GM18526 (cell line): ENCODE data around the gene FCF1.

Source experiments
- POLR2A ChIP-seq: IDR thresholded peaks from 3 replicates; pipeline ENCODE4 v1.6.1; 2011; ENCODE audit not compliant: insufficient read length; ENCODE audit errors: extremely low read depth

FCF1 gene

DNA sequence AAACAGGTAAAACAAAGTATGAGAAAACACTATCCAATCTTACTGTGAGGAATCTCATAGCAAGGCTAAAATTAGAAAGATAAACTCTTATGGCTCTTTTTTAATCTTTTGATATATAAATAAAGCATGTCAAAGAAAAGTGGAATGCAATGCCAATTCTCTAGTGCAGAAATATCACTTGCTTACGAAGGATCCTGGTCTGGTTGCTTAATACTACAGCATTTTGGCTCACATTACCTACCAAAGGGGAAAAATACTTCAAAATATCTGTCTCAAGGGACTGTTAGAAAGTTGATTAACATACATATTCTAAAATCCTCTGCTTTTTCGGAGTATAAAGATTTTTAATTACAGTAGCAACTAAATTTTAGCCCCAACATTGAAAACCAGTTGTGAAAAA lies 21.5 kb upstream of the FCF1 start:
- no peak for TF ChIP-seq POLR2A

DNA sequence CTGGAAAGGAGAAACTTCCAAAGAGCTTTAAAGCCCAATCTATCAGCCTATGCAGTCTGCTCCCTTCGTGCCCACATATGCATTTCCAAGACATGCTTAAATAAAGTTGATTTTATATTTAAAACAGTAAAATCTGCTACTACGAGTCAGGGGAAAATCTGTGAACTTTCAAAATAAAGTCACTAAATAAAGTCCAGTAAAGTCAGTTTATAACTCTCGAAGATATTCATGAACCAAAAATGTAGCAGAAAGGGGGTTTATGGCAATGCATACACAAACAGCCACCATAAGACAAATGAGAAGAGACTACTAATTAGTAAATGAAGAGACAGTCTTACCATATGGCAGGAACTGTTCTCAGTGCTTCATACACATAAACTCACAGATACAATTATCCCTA lies 19.8 kb upstream of the FCF1 start:
- TF ChIP-seq POLR2A: no peak

DNA sequence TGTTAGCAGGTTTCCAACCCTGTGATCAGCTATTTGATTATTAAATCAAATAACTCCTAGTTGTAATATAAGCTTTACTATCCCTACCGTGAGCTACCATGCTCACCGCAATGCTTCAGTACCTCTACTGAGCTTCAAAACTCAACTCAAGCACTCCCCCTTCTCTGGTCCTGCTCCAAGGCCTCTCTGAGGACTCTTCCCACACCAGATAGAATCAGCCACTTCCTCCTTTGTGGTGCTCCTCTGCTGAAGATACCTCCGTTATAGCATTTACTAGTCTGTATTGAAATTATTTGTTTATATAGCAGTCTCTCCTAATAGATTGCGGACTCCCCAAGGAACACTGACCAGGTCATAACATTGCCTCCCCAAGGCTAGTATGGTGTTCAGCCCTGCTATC lies 17.5 kb upstream of the FCF1 start:
- no peak for TF ChIP-seq POLR2A

DNA sequence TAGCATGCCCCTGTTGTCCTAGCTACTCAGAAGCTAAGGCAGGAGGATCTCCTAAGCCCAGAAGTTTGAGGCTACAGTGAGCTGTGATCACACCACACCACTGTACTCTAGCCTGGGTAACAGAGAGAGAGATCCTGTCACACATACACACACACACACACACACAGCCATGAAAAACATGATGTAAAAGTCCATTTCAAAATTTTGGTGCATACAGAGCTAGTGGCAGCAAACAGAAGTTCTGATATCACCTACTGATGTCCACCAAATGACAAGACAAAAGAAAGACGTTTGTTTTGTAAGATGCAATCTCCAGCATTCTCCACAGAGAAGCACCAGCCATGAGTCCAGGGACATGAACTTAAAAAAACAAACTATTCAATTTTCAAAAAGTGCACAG lies 15.9 kb upstream of the FCF1 start:
- no peak for TF ChIP-seq POLR2A

DNA sequence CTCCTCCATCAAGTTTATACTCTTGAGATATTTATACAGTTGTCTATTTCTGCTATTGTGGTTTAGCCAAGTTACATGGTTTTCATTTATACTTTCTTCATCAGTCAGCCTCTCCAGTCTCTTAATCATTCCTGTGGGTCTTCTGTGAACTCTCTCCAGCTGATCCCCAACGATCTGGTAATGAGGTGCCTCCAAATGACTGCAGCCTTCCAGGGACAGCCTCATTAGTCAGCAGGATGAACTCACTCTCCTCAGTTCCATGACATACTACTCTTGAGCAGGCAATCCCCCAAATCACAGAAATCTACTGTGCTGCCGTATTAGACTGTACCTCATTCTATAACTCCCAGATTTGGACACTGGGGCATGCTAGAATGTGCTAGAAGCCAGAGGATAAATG lies 15.4 kb upstream of the FCF1 start:
- no peak for TF ChIP-seq POLR2A

DNA sequence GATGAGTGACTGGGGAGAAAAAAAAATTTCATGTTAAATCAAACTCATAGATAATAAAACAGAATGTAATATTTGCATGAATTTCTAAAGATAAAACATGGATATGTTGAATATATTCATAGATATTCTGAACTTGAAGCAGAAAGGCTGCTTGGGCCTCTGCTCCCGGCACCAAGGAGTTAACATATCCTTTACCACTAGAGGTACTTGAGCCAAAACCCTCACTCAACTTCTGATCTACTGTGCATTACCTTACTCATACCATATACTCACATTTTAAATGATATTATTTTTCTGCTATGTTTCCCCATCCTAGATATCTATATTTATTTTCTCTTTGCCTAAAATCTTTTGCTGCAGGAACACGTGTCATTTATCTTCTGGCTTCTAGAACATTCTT lies 15.0 kb upstream of the FCF1 start:
- no peak for TF ChIP-seq POLR2A

DNA sequence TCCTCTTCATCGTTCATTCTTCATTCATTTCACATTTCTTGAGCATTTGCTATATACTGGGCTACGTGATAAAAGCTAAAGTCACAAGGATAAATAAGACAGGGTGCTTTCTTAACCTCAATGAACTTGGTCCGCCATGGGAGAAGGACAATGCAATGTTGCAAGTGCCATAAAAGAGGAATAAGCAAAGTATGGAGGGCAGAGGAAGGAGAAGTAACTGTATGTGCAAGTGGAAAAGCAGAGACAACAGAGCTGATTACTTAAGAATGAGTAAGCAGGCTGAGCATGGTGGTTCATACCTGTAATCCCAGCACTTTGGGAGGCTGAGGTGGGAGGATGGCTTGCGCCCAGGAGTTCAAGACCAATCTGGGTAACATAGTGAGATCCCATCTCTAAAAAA lies 14.5 kb upstream of the FCF1 start:
- no peak for TF ChIP-seq POLR2A

DNA sequence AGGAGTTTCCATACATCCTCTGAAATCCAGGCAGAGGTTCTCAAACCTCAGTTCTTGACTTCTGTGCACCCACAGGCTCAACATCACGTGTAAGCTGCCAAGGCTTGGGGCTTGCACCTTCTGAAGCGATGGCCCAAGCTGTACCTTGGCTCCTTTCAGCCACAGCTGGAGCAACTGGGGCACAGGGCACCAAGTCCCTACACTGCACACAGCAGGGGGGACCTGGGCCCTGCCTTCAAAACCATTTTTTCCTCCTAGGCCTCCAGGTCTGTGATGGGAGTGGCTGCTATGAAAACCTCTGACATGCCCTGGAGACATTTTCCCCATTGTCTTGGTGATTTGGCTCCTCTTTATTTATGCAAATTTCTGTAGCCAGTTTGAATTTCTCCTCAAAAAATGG lies 10.7 kb upstream of the FCF1 start:
- TF ChIP-seq POLR2A: no peak

DNA sequence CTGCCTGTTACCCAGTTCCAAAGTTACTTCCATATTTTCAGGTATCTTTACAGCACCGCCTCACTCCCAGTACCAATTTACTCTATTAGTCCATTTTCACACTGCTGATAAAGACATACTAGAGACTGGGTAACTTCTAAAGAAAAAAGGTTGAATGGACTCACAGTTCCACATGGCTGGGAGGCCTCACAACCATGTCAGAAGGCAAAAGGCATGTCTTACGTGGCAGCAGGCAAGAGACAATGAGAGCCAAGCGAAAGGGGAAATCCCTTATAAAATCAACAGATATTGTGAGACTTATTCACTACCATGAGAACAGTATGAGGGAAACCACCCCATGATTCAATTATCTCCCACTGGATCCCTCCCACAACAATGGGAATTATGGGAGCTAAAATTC lies 9.9 kb upstream of the FCF1 start:
- TF ChIP-seq POLR2A: no peak

DNA sequence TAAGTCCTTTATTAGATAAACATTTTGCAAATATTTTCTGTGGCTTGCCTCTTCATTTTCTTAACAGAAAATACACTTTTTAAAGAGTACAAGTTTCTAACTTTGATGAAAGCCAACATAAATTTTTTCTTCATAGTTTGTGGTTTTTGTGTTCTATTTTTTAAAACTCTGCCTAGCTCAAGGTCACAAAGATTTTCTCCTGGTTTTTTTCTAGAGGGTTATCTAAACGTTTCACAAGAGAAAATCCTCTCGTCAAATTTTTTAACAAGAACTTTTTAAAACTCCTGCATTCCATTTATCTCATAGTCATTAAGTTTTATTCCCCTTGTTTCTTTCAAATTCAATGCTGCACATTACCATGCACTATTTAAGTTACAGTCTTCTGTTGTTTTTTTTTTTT lies 8.3 kb upstream of the FCF1 start:
- no peak for TF ChIP-seq POLR2A

DNA sequence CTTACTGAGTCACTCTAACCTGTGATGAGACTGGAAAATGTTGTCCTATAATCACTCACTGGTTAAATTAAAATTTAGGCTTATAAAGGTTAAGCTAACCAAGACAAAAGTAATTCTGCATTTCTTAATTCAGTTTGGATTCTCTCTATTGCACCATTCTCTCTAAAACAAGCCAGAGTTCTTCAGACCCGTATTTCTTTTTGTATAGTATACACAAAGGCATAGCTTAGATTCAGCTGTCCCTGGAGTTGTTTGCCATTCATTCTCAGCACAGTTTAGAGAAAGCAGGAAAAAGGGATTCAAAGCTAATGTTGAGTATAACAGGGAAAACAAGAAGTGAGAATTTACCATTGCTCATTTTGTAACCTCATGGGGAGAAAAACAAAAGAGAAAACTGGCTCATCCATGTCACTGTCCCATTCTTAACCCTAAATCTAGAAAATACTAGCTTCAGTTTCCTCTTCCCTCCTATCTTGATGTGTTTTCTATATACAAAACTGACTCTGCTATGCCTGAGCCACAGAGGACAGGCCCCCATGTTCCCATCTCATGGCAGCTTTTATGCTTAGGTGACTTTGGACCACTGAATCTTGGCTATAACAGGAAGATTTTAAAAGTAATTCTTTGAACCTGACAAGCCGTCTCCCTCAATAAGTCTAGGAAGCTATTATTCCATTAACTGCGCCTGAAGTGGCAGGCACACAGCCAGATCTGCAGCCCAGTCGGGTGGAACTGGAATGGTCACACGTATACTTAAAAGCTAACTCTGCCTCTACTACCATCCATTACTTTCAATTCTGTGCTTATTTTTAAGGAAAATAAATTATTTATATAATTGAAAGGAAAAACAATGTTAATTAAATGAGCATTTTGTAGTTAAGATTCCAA lies 7.1 kb upstream of the FCF1 start:
- no peak for TF ChIP-seq POLR2A

DNA sequence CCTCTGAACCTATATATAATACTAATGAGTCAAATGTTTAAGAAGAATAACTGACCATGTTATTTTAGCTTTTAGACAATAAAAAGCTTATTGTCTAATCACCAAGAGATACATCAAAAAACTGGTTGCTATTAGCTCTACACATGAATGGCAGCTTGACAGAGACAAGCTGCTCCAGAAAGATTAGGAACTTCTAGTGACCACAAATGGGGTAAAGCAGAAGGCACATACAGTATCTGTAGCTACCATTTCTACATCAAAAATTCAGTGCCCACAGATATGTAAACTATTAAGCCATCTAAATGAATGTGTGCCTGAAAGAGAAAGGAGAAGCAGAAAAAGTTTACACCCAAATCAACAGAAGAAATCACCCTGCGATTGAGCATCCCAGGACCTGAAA lies 2.5 kb upstream of the FCF1 start:
- TF ChIP-seq POLR2A: no peak

DNA sequence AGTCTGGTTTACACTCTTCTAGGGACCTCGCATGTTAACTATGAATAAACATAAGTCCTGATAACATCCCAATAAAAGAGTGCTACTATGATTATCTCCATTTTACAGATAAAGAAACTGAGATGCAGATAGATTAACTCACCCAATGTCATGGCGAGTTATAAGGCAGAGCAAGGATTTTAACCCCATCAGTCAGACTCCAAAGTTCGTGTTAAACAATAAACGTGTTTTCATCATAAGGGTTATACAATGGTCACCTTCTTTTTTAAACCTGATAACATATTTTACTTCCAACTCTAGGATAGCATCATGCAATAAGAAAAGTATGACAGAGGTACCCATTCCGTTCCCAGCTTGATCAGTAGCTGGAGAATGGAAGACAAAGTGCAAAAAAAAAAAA lies 1.3 kb upstream of the FCF1 start:
- TF ChIP-seq POLR2A: no peak

DNA sequence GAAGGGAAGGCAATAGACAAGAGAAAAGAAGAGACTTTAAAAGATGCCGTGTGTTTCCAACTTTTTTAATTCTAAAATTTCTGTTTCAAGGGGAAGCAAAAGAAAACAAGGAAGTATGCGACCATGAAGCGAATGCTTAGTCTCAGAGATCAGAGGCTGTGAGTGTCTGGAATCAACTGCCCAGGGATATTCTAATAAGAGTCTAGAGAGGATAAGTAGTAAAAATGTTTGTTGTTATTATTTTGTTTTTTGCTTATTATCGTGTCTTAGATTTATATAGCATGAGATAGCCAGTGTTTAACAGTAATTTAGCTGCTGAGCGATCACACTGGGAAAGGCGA lies 421 bp downstream of the FCF1 start:
- no peak for TF ChIP-seq POLR2A

DNA sequence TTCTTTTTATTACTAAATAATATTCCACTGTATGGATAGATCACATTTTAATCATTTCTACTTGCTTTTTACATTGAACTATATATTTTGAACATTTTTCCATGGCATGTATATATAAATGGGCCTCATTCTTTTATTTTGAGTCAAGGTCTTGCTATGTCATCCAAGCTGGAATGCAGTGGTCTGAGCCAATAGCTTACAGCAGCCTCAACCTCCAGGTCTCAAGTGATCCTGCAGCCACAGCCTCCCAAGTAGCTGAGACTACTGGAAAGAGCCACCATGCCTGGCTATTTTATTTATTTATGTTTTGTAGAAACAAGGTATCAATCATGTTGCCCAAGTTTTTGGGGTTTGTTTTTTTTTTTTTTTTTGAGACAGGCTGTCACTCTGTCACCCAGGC lies 7.6 kb downstream of the FCF1 start:
- no peak for TF ChIP-seq POLR2A

DNA sequence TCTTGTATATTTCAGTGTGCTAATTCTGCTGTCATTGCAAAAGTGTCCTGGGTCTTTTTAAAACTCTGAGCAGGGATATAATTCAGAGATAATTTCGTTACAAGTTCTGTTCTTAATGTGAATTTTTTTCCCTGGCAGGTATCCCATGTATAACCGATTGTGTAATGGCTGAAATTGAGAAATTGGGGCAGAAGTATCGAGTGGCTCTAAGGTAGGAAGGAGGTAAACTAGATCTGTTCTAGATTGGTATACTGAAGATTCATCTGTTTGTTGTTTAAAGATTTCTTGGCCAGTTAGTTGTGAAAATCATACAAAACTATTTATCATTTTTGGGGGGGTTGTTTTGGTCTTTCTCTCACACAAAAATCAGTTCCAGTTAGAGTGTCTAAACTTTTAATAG lies 10.2 kb downstream of the FCF1 start:
- TF ChIP-seq POLR2A: no peak

DNA sequence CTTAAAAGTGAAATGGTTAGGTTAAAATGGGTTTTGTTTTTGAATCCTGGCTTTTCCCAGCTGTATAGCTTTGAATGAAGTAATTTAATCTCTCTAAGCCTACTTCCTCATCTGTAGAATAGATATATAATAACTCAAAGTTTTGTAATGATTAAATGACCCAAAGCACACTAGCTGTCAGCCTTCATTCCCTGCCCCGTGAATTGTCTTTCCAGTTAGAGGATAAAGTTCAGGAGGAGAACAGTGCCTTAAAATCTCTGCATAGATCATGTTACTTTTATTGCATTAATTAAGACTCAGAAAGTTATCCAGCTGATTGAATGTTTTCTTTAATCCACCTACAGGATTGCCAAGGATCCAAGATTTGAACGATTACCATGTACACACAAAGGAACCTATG lies 19.4 kb downstream of the FCF1 start:
- TF ChIP-seq POLR2A: no peak
